WTC11 (cell line): ENCODE data around the gene DDX51.

Experiments used
- ESRRA ChIP-seq: sonication (generic); formaldehyde crosslinking; IDR thresholded peaks from 2 replicates; pipeline ENCODE4 v1.8.1; 2022; ENCODE audit warnings: mild to moderate bottlenecking, missing genetic modification reagents, borderline replicate concordance
- GTF2I ChIP-seq: fragments of 250-450 bp; sonication (Bioruptor Pico); conservative IDR thresholded peaks from 2 replicates; pipeline ENCODE4 v1.4.0; 2021; ENCODE audit warnings: mild to moderate bottlenecking
- RELA ChIP-seq: sonication (generic); formaldehyde crosslinking; IDR thresholded peaks from 2 replicates; pipeline ENCODE4 v1.8.1; 2022; ENCODE audit warnings: missing genetic modification reagents, mild to moderate bottlenecking, borderline replicate concordance
- RORB ChIP-seq: fragments of 250-450 bp; sonication (Bioruptor Pico); IDR thresholded peaks from 2 replicates; pipeline ENCODE4 v1.9.0; 2021; ENCODE audit warnings: mild to moderate bottlenecking
- ZBTB21 ChIP-seq: sonication (generic); formaldehyde crosslinking; IDR thresholded peaks from 2 replicates; pipeline ENCODE4 v1.8.1; 2023; ENCODE audit warnings: mild to moderate bottlenecking, missing genetic modification reagents, borderline replicate concordance
- ZNF121 ChIP-seq: sonication (generic); formaldehyde crosslinking; IDR thresholded peaks from 2 replicates; pipeline ENCODE4 v1.8.0; 2023; ENCODE audit warnings: missing genetic modification reagents
- ZNF416 ChIP-seq: fragments of 250-450 bp; sonication (Bioruptor Pico); IDR thresholded peaks from 2 replicates; pipeline ENCODE4 v1.9.0; 2021; ENCODE audit warnings: mild to moderate bottlenecking, inconsistent platforms
- TF ChIP-seq, protein P1 (sequence below): sonication (generic); formaldehyde crosslinking; IDR thresholded peaks from 2 replicates; pipeline ENCODE4 v1.8.0; 2022; ENCODE audit warnings: mild to moderate bottlenecking, missing genetic modification reagents
- TF ChIP-seq, protein P2 (sequence below): fragments of 200-600 bp; IDR thresholded peaks from 2 replicates; pipeline ENCODE4 v1.8.0; 2022; ENCODE audit warnings: antibody characterized with exemption
- TF ChIP-seq, protein P3 (sequence below): sonication (generic); formaldehyde crosslinking; IDR thresholded peaks from 2 replicates; pipeline ENCODE4 v1.8.0; 2022; ENCODE audit warnings: mild to moderate bottlenecking, missing genetic modification reagents

DNA sequence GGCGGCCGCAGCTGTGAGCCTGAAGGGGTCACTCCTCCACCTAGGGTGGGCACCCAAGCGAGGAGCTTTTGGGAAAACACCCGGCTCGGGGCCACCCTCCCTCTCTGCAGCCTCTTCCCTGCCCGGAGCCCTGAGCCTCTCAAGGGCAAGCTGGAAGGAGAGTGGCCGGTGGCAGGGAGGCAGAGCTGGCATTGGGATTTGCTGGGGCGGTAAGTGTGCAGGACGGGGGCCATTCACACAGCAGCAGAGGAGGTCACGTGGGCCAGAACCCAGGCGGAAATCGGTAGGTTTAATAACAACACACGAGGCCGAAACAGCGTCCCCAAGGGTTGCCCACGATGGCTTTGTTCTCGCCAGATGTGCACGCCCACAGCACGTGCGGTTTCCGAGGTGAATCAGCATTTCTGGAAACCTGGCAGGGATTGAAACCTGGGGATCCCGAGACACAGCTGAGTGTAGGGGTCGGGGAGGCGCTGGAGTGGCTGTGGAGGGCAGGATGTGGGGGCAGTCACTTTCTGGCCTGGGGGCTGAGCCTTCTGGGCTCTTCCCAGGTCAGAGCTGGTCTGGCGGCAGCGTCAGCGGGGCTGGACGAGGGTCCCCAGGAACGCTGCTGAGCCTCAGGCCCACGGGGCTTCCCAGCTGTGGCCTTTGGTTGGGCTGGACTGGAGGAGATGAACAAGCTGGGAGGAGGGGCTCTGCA, 23.6 kb upstream of the DDX51 start:
- TF ChIP-seq, protein P1, sequence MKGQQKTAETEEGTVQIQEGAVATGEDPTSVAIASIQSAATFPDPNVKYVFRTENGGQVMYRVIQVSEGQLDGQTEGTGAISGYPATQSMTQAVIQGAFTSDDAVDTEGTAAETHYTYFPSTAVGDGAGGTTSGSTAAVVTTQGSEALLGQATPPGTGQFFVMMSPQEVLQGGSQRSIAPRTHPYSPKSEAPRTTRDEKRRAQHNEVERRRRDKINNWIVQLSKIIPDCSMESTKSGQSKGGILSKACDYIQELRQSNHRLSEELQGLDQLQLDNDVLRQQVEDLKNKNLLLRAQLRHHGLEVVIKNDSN (CRISPR knock-in tag) = no peak
- TF ChIP-seq RORB (CRISPR knock-in tag) (no peak), ZBTB21 (CRISPR knock-in tag) (no peak), GTF2I (CRISPR knock-in tag) (no peak), RELA (CRISPR knock-in tag) (no peak), ZNF121 (CRISPR knock-in tag) (no peak), ESRRA (CRISPR knock-in tag) (no peak), ZNF416 (CRISPR knock-in tag) (no peak)
- TF ChIP-seq, protein P2, sequence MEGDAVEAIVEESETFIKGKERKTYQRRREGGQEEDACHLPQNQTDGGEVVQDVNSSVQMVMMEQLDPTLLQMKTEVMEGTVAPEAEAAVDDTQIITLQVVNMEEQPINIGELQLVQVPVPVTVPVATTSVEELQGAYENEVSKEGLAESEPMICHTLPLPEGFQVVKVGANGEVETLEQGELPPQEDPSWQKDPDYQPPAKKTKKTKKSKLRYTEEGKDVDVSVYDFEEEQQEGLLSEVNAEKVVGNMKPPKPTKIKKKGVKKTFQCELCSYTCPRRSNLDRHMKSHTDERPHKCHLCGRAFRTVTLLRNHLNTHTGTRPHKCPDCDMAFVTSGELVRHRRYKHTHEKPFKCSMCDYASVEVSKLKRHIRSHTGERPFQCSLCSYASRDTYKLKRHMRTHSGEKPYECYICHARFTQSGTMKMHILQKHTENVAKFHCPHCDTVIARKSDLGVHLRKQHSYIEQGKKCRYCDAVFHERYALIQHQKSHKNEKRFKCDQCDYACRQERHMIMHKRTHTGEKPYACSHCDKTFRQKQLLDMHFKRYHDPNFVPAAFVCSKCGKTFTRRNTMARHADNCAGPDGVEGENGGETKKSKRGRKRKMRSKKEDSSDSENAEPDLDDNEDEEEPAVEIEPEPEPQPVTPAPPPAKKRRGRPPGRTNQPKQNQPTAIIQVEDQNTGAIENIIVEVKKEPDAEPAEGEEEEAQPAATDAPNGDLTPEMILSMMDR = no peak
- TF ChIP-seq, protein P3, sequence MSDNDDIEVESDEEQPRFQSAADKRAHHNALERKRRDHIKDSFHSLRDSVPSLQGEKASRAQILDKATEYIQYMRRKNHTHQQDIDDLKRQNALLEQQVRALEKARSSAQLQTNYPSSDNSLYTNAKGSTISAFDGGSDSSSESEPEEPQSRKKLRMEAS (CRISPR knock-in tag) = no peak
